ENCODE results near the gene SLC16A2.

DNA sequence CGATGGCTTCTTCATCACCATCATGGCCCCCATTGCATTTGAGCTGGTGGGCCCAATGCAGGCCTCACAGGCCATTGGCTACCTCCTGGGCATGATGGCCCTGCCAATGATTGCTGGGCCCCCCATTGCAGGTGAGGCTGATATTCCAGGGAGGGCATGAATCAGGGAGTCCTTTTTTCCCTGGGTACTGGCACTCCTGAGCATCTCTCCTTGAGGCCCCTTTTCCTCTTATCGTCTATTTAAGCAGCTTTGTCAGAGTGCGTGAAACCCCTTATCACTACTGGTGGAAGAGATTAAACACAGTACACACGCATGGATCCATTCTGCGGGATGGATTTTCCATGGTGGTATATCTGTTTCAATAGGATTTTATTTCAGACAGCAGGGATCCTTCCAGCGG, 108.0 kb downstream of the SLC16A2 start:
- TF ChIP-seq USF1 (IDR thresholded peaks at IDR 0.05; ENCODE audit: borderline replicate concordance, extremely low read length, insufficient read depth, low read depth, low read length) (no peak), FOXK2 (IDR thresholded peaks at IDR 0.05) (no peak), SMC3 (IDR thresholded peaks at IDR 0.05; ENCODE audit: borderline replicate concordance, low read length) (no peak), CEBPZ (IDR thresholded peaks at IDR 0.05; ENCODE audit: low read depth, low read length) (no peak), IRF3 (IDR thresholded peaks at IDR 0.05) (no peak), YBX1 (IDR thresholded peaks at IDR 0.05) (no peak), EED (IDR thresholded peaks at IDR 0.05; ENCODE audit: low read depth) (no peak), CTCF (IDR thresholded peaks at IDR 0.05 in 2 of 3, conservative IDR thresholded peaks at IDR 0.05 in 1 of 3; ENCODE audit: control insufficient read depth in 2 of 3, extremely low read depth in 1 of 3, insufficient read depth in 1 of 3, low read depth in 3 of 3, low read length in 3 of 3) (no peak)
- TF ChIP-seq, protein P1, sequence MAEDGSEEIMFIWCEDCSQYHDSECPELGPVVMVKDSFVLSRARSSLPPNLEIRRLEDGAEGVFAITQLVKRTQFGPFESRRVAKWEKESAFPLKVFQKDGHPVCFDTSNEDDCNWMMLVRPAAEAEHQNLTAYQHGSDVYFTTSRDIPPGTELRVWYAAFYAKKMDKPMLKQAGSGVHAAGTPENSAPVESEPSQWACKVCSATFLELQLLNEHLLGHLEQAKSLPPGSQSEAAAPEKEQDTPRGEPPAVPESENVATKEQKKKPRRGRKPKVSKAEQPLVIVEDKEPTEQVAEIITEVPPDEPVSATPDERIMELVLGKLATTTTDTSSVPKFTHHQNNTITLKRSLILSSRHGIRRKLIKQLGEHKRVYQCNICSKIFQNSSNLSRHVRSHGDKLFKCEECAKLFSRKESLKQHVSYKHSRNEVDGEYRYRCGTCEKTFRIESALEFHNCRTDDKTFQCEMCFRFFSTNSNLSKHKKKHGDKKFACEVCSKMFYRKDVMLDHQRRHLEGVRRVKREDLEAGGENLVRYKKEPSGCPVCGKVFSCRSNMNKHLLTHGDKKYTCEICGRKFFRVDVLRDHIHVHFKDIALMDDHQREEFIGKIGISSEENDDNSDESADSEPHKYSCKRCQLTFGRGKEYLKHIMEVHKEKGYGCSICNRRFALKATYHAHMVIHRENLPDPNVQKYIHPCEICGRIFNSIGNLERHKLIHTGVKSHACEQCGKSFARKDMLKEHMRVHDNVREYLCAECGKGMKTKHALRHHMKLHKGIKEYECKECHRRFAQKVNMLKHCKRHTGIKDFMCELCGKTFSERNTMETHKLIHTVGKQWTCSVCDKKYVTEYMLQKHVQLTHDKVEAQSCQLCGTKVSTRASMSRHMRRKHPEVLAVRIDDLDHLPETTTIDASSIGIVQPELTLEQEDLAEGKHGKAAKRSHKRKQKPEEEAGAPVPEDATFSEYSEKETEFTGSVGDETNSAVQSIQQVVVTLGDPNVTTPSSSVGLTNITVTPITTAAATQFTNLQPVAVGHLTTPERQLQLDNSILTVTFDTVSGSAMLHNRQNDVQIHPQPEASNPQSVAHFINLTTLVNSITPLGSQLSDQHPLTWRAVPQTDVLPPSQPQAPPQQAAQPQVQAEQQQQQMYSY (CRISPR knock-in tag; IDR thresholded peaks at IDR 0.05), result no peak
